B cell (primary cell): ENCODE results near the gene GDE1. TPM values are rescaled to one million over a fixed set of nuclear protein-coding genes. Genes with fewer than 3 reads are reported as not detected.

ENCODE experiments used
- ATAC-seq: fragments of 200-7000 bp; cut with Tn5 transposase; one replicate; pipeline ENCODE4 v1.10.0; 2021; ENCODE audit warnings: low read depth, mild to moderate bottlenecking, moderate number of reproducible peaks, moderate library complexity
- CTCF ChIA-PET: fragments of 350-600 bp; sonication (Branson Sonifier 250); formaldehyde crosslinking; loops from one replicate; lab custom pipeline; 2021; ENCODE audit warnings: antibody characterized with exemption, inconsistent platforms; lab: Charles Lee
- POLR2A ChIA-PET: fragments of 350-600 bp; sonication (Branson Sonifier 250); formaldehyde crosslinking; loops from one replicate; lab custom pipeline; 2021; ENCODE audit warnings: antibody characterized with exemption; lab: Charles Lee
- DNase-seq: peaks from one replicate; pipeline ENCODE4 v3.0.0; 2013
- H2AFZ ChIP-seq: 2 replicates; pipeline ENCODE4 v1.6.1; 2012; ENCODE audit warnings: mild to moderate bottlenecking, low read depth, low read length; ENCODE audit not compliant: insufficient read depth, poor library complexity, severe bottlenecking
- H3K27ac ChIP-seq, 2 donors: 1 replicate in 1 of 2; 2 replicates in 1 of 2; pipeline ENCODE4 v1.5.1; 2012 to 2013; ENCODE audit warnings: low read length in 2 of 2, mild to moderate bottlenecking in 2 of 2, moderate library complexity in 1 of 2
- H3K27me3 ChIP-seq, 4 experiments: fragments of 200-600 bp in 1 of 4; sonication (generic) in 1 of 4; replicated peaks in 1 of 4; 1 replicate in 2 of 4; 2 replicates in 2 of 4; pipeline versions ENCODE4 v1.6.1 to v1.7.0; 2013 to 2016; ENCODE audit warnings: low read length in 3 of 4, mild to moderate bottlenecking in 2 of 4, mixed read lengths in 1 of 4, moderate library complexity in 1 of 4; ENCODE audit not compliant: insufficient read depth in 4 of 4, control insufficient read depth in 3 of 4; ENCODE audit errors: control extremely low read depth in 1 of 4
- H3K36me3 ChIP-seq, 2 experiments: replicated peaks in 1 of 2; 1 replicate in 1 of 2; 2 replicates in 1 of 2; pipeline versions ENCODE4 v1.6.1 to v1.7.1; 2013; ENCODE audit warnings: low read length in 1 of 2; ENCODE audit not compliant: insufficient read depth in 2 of 2, control insufficient read depth in 1 of 2; ENCODE audit errors: control extremely low read depth in 1 of 2, extremely low read depth in 1 of 2
- H3K4me1 ChIP-seq, 2 donors: fragments of 200-600 bp in 1 of 2; sonication (generic) in 1 of 2; 1 replicate in 1 of 2; 2 replicates in 1 of 2; pipeline versions ENCODE4 v1.5.1 to v1.6.1; 2013 to 2017; ENCODE audit warnings: low read length in 2 of 2; ENCODE audit not compliant: control insufficient read depth in 2 of 2, insufficient read depth in 2 of 2
- H3K4me2 ChIP-seq: replicated peaks from 2 replicates; pipeline ENCODE3; 2012; ENCODE audit warnings: mild to moderate bottlenecking, low read depth, low read length; ENCODE audit not compliant: poor library complexity, severe bottlenecking
- H3K4me3 ChIP-seq, 5 experiments: fragments of 200-600 bp in 1 of 5; sonication (generic) in 1 of 5; 1 replicate in 3 of 5; 2 replicates in 2 of 5; pipeline versions ENCODE4 v1.5.1 to v1.7.0; 2011 to 2016; ENCODE audit warnings: low read length in 4 of 5, mild to moderate bottlenecking in 4 of 5, low read depth in 2 of 5, control low read depth in 1 of 5, moderate library complexity in 1 of 5; ENCODE audit not compliant: insufficient read depth in 1 of 5; ENCODE audit errors: control extremely low read depth in 1 of 5, extremely low read depth in 1 of 5
- H3K79me2 ChIP-seq: fragments of 200-600 bp; sonication (generic); one replicate; pipeline ENCODE4 v1.6.0; 2016; ENCODE audit warnings: low read length; ENCODE audit not compliant: control insufficient read depth, insufficient read depth
- H3K9ac ChIP-seq: fragments of 200-600 bp; sonication (generic); 2 replicates; pipeline ENCODE4 v1.6.1; 2017; ENCODE audit warnings: mild to moderate bottlenecking, low read length, moderate library complexity
- H3K9me3 ChIP-seq, 3 donors: one replicate each; pipeline versions ENCODE4 v1.6.1 to v1.7.1; 2013; ENCODE audit warnings: low read length in 2 of 3; ENCODE audit not compliant: control insufficient read depth in 2 of 3, insufficient read depth in 1 of 3; ENCODE audit errors: control extremely low read depth in 1 of 3
- H4K20me1 ChIP-seq: 2 replicates; pipeline ENCODE4 v1.6.0; 2012; ENCODE audit warnings: mild to moderate bottlenecking, low read length; ENCODE audit not compliant: insufficient read depth, control insufficient read depth, poor library complexity, severe bottlenecking
- H3K27ac Mint-ChIP-seq: one replicate; pipeline ENCODE4 v1.8.0; 2021; ENCODE audit warnings: mixed read lengths
- H3K27me3 Mint-ChIP-seq: one replicate; pipeline ENCODE4 v1.8.0; 2021; ENCODE audit warnings: mixed read lengths
- H3K4me1 Mint-ChIP-seq: one replicate; pipeline ENCODE4 v1.8.0; 2021; ENCODE audit warnings: mixed read lengths
- H3K4me3 Mint-ChIP-seq: one replicate; pipeline ENCODE4 v1.8.0; 2021; ENCODE audit warnings: mixed read lengths
- H3K9me3 Mint-ChIP-seq: one replicate; pipeline ENCODE4 v1.8.0; 2022; ENCODE audit warnings: mixed read lengths; ENCODE audit not compliant: insufficient read depth
- CTCF ChIP-seq: fragments of 200-600 bp; IDR thresholded peaks from one replicate; pipeline ENCODE4 v1.8.0; 2022; ENCODE audit warnings: antibody characterized with exemption, mild to moderate bottlenecking
- EZH2 ChIP-seq: IDR thresholded peaks from 2 replicates; pipeline ENCODE4 v1.6.1; 2012; ENCODE audit warnings: borderline replicate concordance, low read depth, mild to moderate bottlenecking, moderate library complexity, low read length; ENCODE audit not compliant: insufficient read depth, poor library complexity, severe bottlenecking
- whole genome bisulfite sequencing: methylation state at CpG from one replicate; pipeline ENCODE4 v1.1.5; 2013; ENCODE audit warnings: missing lambda C conversion rate; ENCODE audit not compliant: insufficient coverage; 5-methylcytosine and 5-hydroxymethylcytosine counted together
- intact Hi-C: fragments of 100-400 bp; cut with micrococcal nuclease; formaldehyde crosslinking; loops from one replicate; pipeline ENCODE4 v1.10.0; 2022
- polyA plus RNA-seq: library from polyadenylated mRNA; depleted of rRNA; stranded (reverse); fragments of >200 nt; gene quantifications from 2 replicates; pipeline ENCODE4 v1.2.3, GENCODE V29; 2012
- total RNA-seq, 2 donors: library from RNA; stranded (reverse); fragments of 120-200 nt in 1 of 2; gene quantifications; 1 replicate in 1 of 2; 2 replicates in 1 of 2; pipeline versions ENCODE4 v1.2.3 to v1.2.4, GENCODE V29; 2013 to 2022

Gene GDE1
- total and polyA plus RNA-seq, 2 donors (not counting 1 experiment from before 2014, with no cell fraction given): 10.0 to 25.3 TPM

GRCh38 chr16:19518388-19518787 lies 3.5 kb downstream of the GDE1 start:
- no peak for DNase-seq
- Histone ChIP-seq H3K4me1 (peaks cover 17 to 27% of the 10 kb centered on the region in 2 donors), H3K36me3 (peaks cover 0 to 7% of the 10 kb centered on the region in 2 experiments), H3K4me3 (no peak overlapping the region), H3K27me3 (no peaks in the 10 kb centered on the region), H3K79me2 (peaks cover 38% of the 10 kb centered on the region), H4K20me1 (no peaks in the 10 kb centered on the region), H3K9ac (no peak overlapping the region), H2AFZ (no peak overlapping the region), H3K27ac (no peak overlapping the region), H3K4me2 (no peak overlapping the region), H3K9me3 (no peaks in the 10 kb centered on the region)
- Mint-ChIP-seq H3K4me1 (peaks cover 30% of the 10 kb centered on the region), H3K9me3 (no peaks in the 10 kb centered on the region), H3K27ac (no peak overlapping the region), H3K4me3 (no peak overlapping the region), H3K27me3 (no peaks in the 10 kb centered on the region)
- POLR2A ChIA-PET: no interaction called here
- CTCF ChIA-PET: interaction anchor here (0.9 to 2.3 kb wide), 3 partner anchors 11 to 16 kb away, joined by 3 to 15 read pairs (median 9); no protein-coding TSS in a partner anchor
- no peak for ATAC-seq
- intact Hi-C loops: no loop called here
- no CpG with 5 or more reads among the region's 2 CpGs for WGBS
- TF ChIP-seq EZH2: no peak
- TF ChIP-seq CTCF: no peak

DNA sequence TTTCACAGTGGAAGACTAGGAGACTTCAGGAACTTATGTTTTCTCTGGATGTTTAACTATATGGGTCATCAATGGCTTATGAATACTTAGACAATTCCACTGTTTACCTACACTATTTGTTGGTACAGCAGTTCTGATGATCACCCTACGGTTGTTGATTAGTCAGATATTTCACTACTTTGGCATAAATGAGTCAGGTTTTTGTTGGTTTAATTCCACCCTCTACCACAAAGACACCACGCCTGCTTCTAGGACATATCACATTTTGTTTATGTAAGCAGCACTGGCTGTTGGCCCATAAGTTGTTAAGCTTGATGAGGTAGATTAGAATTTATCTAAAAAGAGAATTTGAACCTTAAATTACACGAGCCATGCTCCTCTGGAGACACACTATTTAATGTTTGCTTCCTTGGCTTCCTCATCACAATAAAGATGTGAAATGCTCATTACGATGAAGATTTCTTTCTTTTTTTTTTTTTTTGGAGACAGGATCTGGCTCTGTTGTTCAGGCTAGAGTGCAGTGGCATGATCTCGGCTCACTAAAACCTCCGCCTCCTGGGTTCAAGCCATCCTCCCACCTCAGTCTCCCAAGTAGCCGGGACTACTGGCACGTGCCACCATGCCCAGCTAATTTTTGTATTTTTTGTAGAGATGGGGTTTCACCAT lies 4.3 kb downstream of the GDE1 start:
- no peak overlapping the region for H2AFZ ChIP-seq
- H3K4me2 ChIP-seq: no peak overlapping the region
- WGBS: no CpG with 5 or more reads among the region's 8 CpGs
- no peaks in the 10 kb centered on the region for H4K20me1 ChIP-seq
- H3K4me3 ChIP-seq: no peak overlapping the region
- ATAC-seq (no peak), DNase-seq (no peak)
- H3K79me2 ChIP-seq: peaks cover 41% of the 10 kb centered on the region
- Mint-ChIP-seq H3K4me3 (no peak overlapping the region), H3K9me3 (no peaks in the 10 kb centered on the region), H3K4me1 (peaks cover 36% of the 10 kb centered on the region), H3K27ac (no peak overlapping the region), H3K27me3 (no peaks in the 10 kb centered on the region)
- H3K27ac ChIP-seq: no peak overlapping the region
- intact Hi-C loops: no loop called here
- H3K9me3 ChIP-seq: no peaks in the 10 kb centered on the region
- no peak overlapping the region for H3K9ac ChIP-seq
- no peaks in the 10 kb centered on the region for H3K27me3 ChIP-seq
- no peak for TF ChIP-seq EZH2
- TF ChIP-seq CTCF: no peak
- peaks cover 17 to 19% of the 10 kb centered on the region in 2 donors for H3K4me1 ChIP-seq
- ChIA-PET POLR2A (interaction anchor here (0.7 kb wide), 1 partner anchor 368 kb away, joined by 3 read pairs; no protein-coding TSS in a partner anchor), CTCF (interaction anchor here (0.6 to 2.0 kb wide), 5 partner anchors 10 to 231 kb away, joined by 3 to 9 read pairs (median 5); no protein-coding TSS in a partner anchor)
- peaks cover 0 to 7% of the 10 kb centered on the region in 2 experiments for H3K36me3 ChIP-seq
